Endodermal cell (in vitro differentiated cells): Measurements from ENCODE around the gene ZNF618. TPM values are rescaled to one million over a fixed set of nuclear protein-coding genes. Genes with fewer than 3 reads are reported as not detected.
A peak's percentile ranks its signal among the peaks of the same experiment; 100 is the strongest.

ENCODE experiments used
- DNase-seq: peaks from one replicate; pipeline ENCODE4 v3.0.0-alpha.2; 2017
- H3K27ac ChIP-seq: 2 replicates; pipeline ENCODE4 v1.5.1; 2013; ENCODE audit warnings: mild to moderate bottlenecking, low read depth, low read length, moderate library complexity
- H3K27me3 ChIP-seq: 2 replicates; pipeline ENCODE4 v1.6.1; 2013; ENCODE audit warnings: mild to moderate bottlenecking, low read length, moderate library complexity; ENCODE audit not compliant: insufficient read depth, control insufficient read depth, poor library complexity, severe bottlenecking
- H3K36me3 ChIP-seq: 2 replicates; pipeline ENCODE4 v1.7.0; 2013; ENCODE audit warnings: mild to moderate bottlenecking, low read length, moderate library complexity; ENCODE audit not compliant: control insufficient read depth, insufficient read depth
- H3K4me1 ChIP-seq: one replicate; pipeline ENCODE4 v1.7.0; 2013; ENCODE audit warnings: low read length; ENCODE audit not compliant: control insufficient read depth, insufficient read depth
- H3K4me3 ChIP-seq: 2 replicates; pipeline ENCODE4 v1.5.1; 2013; ENCODE audit warnings: mild to moderate bottlenecking, low read length, moderate library complexity
- H3K9ac ChIP-seq: 2 replicates; pipeline ENCODE4 v1.6.1; 2013; ENCODE audit warnings: mild to moderate bottlenecking, low read length, moderate library complexity; ENCODE audit not compliant: poor library complexity, severe bottlenecking; ENCODE audit errors: extremely low read depth
- H3K9me3 ChIP-seq: 2 replicates; pipeline ENCODE4 v1.6.1; 2013; ENCODE audit warnings: mild to moderate bottlenecking, low read length, moderate library complexity; ENCODE audit not compliant: control insufficient read depth
- H3K27ac Mint-ChIP-seq: 2 replicates; pipeline ENCODE4 v1.8.0; 2020; ENCODE audit warnings: mixed read lengths
- H3K27me3 Mint-ChIP-seq: 2 replicates; pipeline ENCODE4 v1.8.0; 2021; ENCODE audit warnings: mild to moderate bottlenecking, mixed read lengths; ENCODE audit not compliant: insufficient read depth
- H3K36me3 Mint-ChIP-seq: 2 replicates; pipeline ENCODE4 v1.8.0; 2020; ENCODE audit warnings: low read depth, mixed read lengths
- H3K4me1 Mint-ChIP-seq: 2 replicates; pipeline ENCODE4 v1.8.0; 2020; ENCODE audit warnings: mixed read lengths
- H3K4me3 Mint-ChIP-seq: 2 replicates; pipeline ENCODE4 v1.8.0; 2020; ENCODE audit warnings: mild to moderate bottlenecking, moderate library complexity, mixed read lengths
- H3K9me3 Mint-ChIP-seq: 2 replicates; pipeline ENCODE4 v1.8.0; 2020; ENCODE audit warnings: mild to moderate bottlenecking, mixed read lengths
- WGBS, 2 experiments: methylation state at CpG; one replicate each; pipeline versions ENCODE4 v1.1.5 to v1.1.7; 2013; ENCODE audit warnings: missing lambda C conversion rate in 2 of 2, mixed read lengths in 1 of 2; ENCODE audit not compliant: insufficient coverage in 1 of 2, insufficient read length in 1 of 2; 5-methylcytosine and 5-hydroxymethylcytosine counted together
- total RNA-seq, 2 donors: library from RNA; stranded (reverse); fragmentation: NEBNext Ultra II Directional in 1 of 2; extraction: Animal tissue kit (Norgen Biotek cat#: 25700) in 1 of 2; gene quantifications; 2 replicates in 1 of 2; 3 replicates in 1 of 2; pipeline ENCODE4 v1.2.1, GENCODE V29; 2021
- TF ChIP-seq, protein P1 (sequence below): fragments of 200-600 bp; sonication (generic); conservative IDR thresholded peaks from 2 replicates; pipeline ENCODE4 v1.5.0; 2021; ENCODE audit warnings: antibody characterized with exemption, mild to moderate bottlenecking

ZNF618 gene
- total RNA-seq, 2 donors from 2014 or later, result 34.5 to 37.5 TPM

DNA sequence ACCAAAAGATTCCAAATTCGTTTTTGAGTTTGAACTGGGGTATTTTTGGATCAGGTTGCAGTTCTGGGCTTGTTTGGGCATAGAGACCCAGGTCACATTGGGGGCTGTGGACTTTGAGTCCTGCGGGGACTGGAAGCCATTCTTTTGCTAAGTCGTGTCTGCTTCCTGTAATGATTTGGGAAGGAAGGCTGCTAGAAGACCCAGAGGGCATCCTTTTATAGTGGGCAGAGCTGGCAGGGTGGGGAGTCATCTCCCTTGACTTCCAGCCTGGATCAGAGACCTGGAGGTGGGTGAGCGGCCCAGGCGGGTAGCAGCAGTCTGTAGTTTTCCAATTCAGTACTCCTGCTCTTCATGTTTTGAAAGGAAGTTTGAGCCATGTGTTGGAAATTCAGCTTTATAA is 11.3 kb downstream of the ZNF618 start:
- H3K9me3 Mint-ChIP-seq, result peaks cover 14% of the 10 kb centered on the region
- H3K4me3 Mint-ChIP-seq, result no peak overlapping the region
- no peak overlapping the region for H3K9ac ChIP-seq
- H3K36me3 Mint-ChIP-seq, result peaks cover 31% of the 10 kb centered on the region
- H3K4me1 ChIP-seq, result no peaks in the 10 kb centered on the region
- no peak for DNase-seq
- H3K9me3 ChIP-seq, result peaks cover 22% of the 10 kb centered on the region
- TF ChIP-seq, protein P1, sequence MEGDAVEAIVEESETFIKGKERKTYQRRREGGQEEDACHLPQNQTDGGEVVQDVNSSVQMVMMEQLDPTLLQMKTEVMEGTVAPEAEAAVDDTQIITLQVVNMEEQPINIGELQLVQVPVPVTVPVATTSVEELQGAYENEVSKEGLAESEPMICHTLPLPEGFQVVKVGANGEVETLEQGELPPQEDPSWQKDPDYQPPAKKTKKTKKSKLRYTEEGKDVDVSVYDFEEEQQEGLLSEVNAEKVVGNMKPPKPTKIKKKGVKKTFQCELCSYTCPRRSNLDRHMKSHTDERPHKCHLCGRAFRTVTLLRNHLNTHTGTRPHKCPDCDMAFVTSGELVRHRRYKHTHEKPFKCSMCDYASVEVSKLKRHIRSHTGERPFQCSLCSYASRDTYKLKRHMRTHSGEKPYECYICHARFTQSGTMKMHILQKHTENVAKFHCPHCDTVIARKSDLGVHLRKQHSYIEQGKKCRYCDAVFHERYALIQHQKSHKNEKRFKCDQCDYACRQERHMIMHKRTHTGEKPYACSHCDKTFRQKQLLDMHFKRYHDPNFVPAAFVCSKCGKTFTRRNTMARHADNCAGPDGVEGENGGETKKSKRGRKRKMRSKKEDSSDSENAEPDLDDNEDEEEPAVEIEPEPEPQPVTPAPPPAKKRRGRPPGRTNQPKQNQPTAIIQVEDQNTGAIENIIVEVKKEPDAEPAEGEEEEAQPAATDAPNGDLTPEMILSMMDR, result no peak
- H3K27ac ChIP-seq, result no peak overlapping the region
- peaks cover 24% of the 10 kb centered on the region for H3K4me1 Mint-ChIP-seq
- no peak overlapping the region for H3K4me3 ChIP-seq
- peaks cover 24% of the 10 kb centered on the region for H3K36me3 ChIP-seq
- H3K27me3 ChIP-seq, result no peaks in the 10 kb centered on the region
- H3K27me3 Mint-ChIP-seq, result no peaks in the 10 kb centered on the region
- WGBS, 2 experiments, result 76 to 100% methylated on average over 2 to 5 of the region's 5 CpGs
- H3K27ac Mint-ChIP-seq, result peak overlapping the region; percentile 65

DNA sequence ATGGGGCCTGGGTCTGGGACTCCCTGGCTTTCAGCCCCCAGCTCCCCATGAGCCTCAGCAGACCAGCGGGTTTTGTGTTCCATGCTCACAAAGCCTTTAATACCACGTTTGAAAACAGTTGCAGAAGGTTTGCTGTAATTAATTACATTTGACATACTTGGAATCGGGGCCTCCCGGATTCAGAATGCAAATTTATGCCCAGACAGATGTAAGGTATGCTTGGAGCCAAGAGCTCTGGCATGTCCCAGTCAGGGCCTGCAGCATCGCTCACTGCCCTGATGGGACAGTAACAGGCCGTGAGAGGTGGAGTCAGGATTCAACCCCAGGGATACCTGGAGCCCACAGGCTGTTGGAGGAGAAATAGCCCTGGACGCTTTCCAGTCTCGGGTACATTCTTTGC is 12.2 kb downstream of the ZNF618 start:
- Mint-ChIP-seq H3K4me3 (no peak overlapping the region), H3K36me3 (peaks cover 31% of the 10 kb centered on the region), H3K27me3 (no peaks in the 10 kb centered on the region), H3K4me1 (peaks cover 18% of the 10 kb centered on the region), H3K9me3 (peaks cover 14% of the 10 kb centered on the region), H3K27ac (no peak overlapping the region)
- no peak overlapping the region for H3K27ac ChIP-seq
- H3K9ac ChIP-seq, result no peak overlapping the region
- no peak overlapping the region for H3K4me3 ChIP-seq
- no peak for DNase-seq
- peaks cover 22% of the 10 kb centered on the region for H3K9me3 ChIP-seq
- H3K27me3 ChIP-seq, result no peaks in the 10 kb centered on the region
- no peaks in the 10 kb centered on the region for H3K4me1 ChIP-seq
- peaks cover 24% of the 10 kb centered on the region for H3K36me3 ChIP-seq
- TF ChIP-seq, protein P1, result no peak
- 92 to 94% methylated on average over 4 to 8 of the region's 8 CpGs for WGBS, 2 experiments

DNA sequence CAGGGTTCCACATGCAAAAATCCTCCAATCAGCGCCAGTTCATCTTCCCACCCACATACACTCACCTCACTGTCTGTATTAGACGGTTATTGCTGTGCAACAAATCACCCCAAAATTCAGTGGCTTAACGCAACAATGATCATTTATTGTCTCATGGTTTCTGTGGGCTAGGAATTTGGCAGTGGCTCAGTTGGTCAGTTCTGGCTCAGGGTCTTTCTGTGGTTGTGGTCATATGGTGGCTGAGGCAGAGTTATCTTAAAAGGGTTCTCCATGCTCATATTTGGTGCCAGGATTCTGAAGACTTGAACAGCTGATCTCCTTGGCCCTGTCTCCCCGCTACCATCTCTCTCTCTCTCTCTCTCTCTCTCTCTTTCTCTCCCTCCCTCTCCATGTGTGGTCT is 12.9 kb downstream of the ZNF618 start:
- H3K9ac ChIP-seq, result no peak overlapping the region
- H3K27ac ChIP-seq, result no peak overlapping the region
- H3K9me3 ChIP-seq, result peaks cover 22% of the 10 kb centered on the region
- H3K36me3 ChIP-seq, result peaks cover 24% of the 10 kb centered on the region
- H3K36me3 Mint-ChIP-seq, result peaks cover 31% of the 10 kb centered on the region
- H3K4me1 ChIP-seq, result no peaks in the 10 kb centered on the region
- no peak overlapping the region for H3K27ac Mint-ChIP-seq
- H3K27me3 ChIP-seq, result no peaks in the 10 kb centered on the region
- no peak overlapping the region for H3K4me3 ChIP-seq
- no peak for DNase-seq
- no peak overlapping the region for H3K4me3 Mint-ChIP-seq
- H3K27me3 Mint-ChIP-seq, result no peaks in the 10 kb centered on the region
- TF ChIP-seq, protein P1, result no peak
- H3K9me3 Mint-ChIP-seq, result peaks cover 14% of the 10 kb centered on the region
- peaks cover 16% of the 10 kb centered on the region for H3K4me1 Mint-ChIP-seq
- 95% methylated on average over 4 of the region's 4 CpGs; no CpG with 5 or more reads in 1 of the 2 experiments for WGBS, 2 experiments
